ENCODE measurements around the gene SERPINA12.

The SERPINA12 gene

DNA sequence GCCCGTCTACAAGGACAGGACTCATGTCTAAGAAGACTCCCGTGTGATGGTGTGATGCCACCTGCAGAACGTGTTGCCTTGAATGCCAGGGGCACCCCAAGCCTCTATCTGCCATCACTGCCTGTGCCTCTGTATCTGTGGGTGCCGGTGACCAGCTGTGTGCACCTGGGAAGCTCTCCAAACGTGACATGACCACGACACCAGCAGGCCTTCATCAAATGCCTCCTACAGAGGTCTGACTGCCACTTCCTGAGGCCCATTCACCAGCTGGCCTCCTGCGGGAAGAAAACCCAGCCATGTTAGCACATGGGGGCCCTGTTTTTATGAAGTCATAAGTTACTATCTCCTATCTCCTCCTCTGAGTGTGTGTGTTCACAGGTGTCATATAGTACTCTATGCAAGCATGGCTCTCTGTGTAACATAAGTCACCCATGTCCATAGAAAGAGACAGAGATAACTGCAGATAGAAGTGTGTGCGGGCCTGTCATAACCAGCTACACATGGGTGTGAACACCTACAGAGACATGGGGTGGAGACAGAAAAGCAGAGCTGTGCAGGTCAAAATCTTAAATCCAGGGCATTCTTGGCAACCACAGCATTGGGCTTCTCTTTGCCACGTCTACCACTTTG is 33.7 kb upstream of the SERPINA12 start:
- no peak overlapping the region for H3K4me2 ChIP-seq
- H3K36me3 ChIP-seq (ENCODE audit: insufficient read depth): no peaks in the 10 kb centered on the region
- H4K20me1 ChIP-seq (ENCODE audit: insufficient read depth): no peaks in the 10 kb centered on the region
- H3K27me3 ChIP-seq (ENCODE audit: insufficient read depth, low read depth): no peaks in the 10 kb centered on the region
- no peak overlapping the region for H3K4me3 ChIP-seq (IDR thresholded peaks at IDR 0.05; ENCODE audit: insufficient read depth, low read depth, low read length)
- no peak overlapping the region for H3K9ac ChIP-seq
- TF ChIP-seq, protein P1, sequence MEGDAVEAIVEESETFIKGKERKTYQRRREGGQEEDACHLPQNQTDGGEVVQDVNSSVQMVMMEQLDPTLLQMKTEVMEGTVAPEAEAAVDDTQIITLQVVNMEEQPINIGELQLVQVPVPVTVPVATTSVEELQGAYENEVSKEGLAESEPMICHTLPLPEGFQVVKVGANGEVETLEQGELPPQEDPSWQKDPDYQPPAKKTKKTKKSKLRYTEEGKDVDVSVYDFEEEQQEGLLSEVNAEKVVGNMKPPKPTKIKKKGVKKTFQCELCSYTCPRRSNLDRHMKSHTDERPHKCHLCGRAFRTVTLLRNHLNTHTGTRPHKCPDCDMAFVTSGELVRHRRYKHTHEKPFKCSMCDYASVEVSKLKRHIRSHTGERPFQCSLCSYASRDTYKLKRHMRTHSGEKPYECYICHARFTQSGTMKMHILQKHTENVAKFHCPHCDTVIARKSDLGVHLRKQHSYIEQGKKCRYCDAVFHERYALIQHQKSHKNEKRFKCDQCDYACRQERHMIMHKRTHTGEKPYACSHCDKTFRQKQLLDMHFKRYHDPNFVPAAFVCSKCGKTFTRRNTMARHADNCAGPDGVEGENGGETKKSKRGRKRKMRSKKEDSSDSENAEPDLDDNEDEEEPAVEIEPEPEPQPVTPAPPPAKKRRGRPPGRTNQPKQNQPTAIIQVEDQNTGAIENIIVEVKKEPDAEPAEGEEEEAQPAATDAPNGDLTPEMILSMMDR (conservative IDR thresholded peaks at IDR 0.05; ENCODE audit: low read depth, low read length): no peak
- no peaks in the 10 kb centered on the region for H3K4me1 ChIP-seq (ENCODE audit: low read depth, poor library complexity, severe bottlenecking)
- no peak overlapping the region for H2AFZ ChIP-seq (ENCODE audit: low read depth)
- no peaks in the 10 kb centered on the region for H3K79me2 ChIP-seq (ENCODE audit: insufficient read depth, low read depth)
- no peak overlapping the region for H3K27ac ChIP-seq

GRCh38 chr14:94542111-94542810 is 33.0 kb upstream of the SERPINA12 start:
- H3K9ac ChIP-seq: no peak overlapping the region
- TF ChIP-seq, protein P1 (conservative IDR thresholded peaks at IDR 0.05; ENCODE audit: low read depth, low read length): no peak
- H3K4me3 ChIP-seq (IDR thresholded peaks at IDR 0.05; ENCODE audit: insufficient read depth, low read depth, low read length): no peak overlapping the region
- H3K36me3 ChIP-seq (ENCODE audit: insufficient read depth): no peaks in the 10 kb centered on the region
- H3K4me1 ChIP-seq (ENCODE audit: low read depth, poor library complexity, severe bottlenecking): no peaks in the 10 kb centered on the region
- H4K20me1 ChIP-seq (ENCODE audit: insufficient read depth): no peaks in the 10 kb centered on the region
- H3K79me2 ChIP-seq (ENCODE audit: insufficient read depth, low read depth): no peaks in the 10 kb centered on the region
- no peak overlapping the region for H3K27ac ChIP-seq
- no peak overlapping the region for H3K4me2 ChIP-seq
- H3K27me3 ChIP-seq (ENCODE audit: insufficient read depth, low read depth): no peaks in the 10 kb centered on the region
- H2AFZ ChIP-seq (ENCODE audit: low read depth): no peak overlapping the region

DNA sequence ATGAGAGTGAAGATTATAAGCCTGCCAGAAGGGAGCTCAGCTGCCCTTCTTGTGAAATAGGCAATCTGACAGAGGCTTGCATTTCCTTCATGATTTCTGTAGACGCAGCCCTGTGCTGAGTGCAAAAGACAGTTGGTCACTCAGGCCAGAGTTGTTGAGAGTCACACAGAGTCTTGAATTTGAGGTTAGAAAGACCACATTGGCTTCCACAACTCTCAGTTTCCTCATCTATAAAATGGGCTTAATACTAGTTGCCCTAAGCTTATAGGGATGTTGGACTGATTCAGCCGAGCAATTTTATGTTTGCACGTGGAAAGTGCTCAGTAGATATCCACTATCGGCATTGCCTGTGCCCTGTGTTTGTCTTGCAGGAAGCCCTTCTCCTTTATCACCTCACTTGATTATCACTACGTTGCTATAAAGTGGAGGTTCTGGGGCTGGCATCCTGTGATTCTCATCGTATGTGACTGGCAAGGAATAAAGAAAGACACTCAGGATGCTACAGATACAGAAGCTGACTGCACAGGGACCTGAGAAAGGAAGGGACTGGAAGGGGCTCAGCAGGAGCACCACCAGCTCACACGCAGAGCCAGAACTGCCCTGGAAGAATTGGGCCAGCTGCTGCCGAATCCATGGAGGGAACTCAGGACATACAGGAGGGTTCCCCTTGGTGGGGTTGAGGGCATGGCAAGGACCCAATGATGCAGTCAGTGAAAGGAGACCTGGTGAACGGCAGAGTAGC is 32.1 kb upstream of the SERPINA12 start:
- Histone ChIP-seq H3K9ac (no peak overlapping the region), H3K27ac (no peak overlapping the region), H4K20me1 (ENCODE audit: insufficient read depth) (no peaks in the 10 kb centered on the region), H3K79me2 (ENCODE audit: insufficient read depth, low read depth) (no peaks in the 10 kb centered on the region), H3K4me1 (ENCODE audit: low read depth, poor library complexity, severe bottlenecking) (no peaks in the 10 kb centered on the region), H2AFZ (ENCODE audit: low read depth) (no peak overlapping the region), H3K27me3 (ENCODE audit: insufficient read depth, low read depth) (no peaks in the 10 kb centered on the region), H3K4me3 (IDR thresholded peaks at IDR 0.05; ENCODE audit: insufficient read depth, low read depth, low read length) (no peak overlapping the region), H3K4me2 (no peak overlapping the region), H3K36me3 (ENCODE audit: insufficient read depth) (no peaks in the 10 kb centered on the region)
- TF ChIP-seq, protein P1 (conservative IDR thresholded peaks at IDR 0.05; ENCODE audit: low read depth, low read length): no peak

GRCh38 chr14:94540031-94540794 is 30.9 kb upstream of the SERPINA12 start:
- no peak overlapping the region for H3K4me2 ChIP-seq
- TF ChIP-seq, protein P1 (conservative IDR thresholded peaks at IDR 0.05; ENCODE audit: low read depth, low read length): no peak
- H3K9ac ChIP-seq: no peak overlapping the region
- no peaks in the 10 kb centered on the region for H4K20me1 ChIP-seq (ENCODE audit: insufficient read depth)
- no peak overlapping the region for H3K27ac ChIP-seq
- H3K4me3 ChIP-seq (IDR thresholded peaks at IDR 0.05; ENCODE audit: insufficient read depth, low read depth, low read length): no peak overlapping the region
- H3K4me1 ChIP-seq (ENCODE audit: low read depth, poor library complexity, severe bottlenecking): no peaks in the 10 kb centered on the region
- H3K36me3 ChIP-seq (ENCODE audit: insufficient read depth): no peaks in the 10 kb centered on the region
- H3K27me3 ChIP-seq (ENCODE audit: insufficient read depth, low read depth): no peaks in the 10 kb centered on the region
- H3K79me2 ChIP-seq (ENCODE audit: insufficient read depth, low read depth): no peaks in the 10 kb centered on the region
- no peak overlapping the region for H2AFZ ChIP-seq (ENCODE audit: low read depth)

Data from KMS-11 (cell line).